ENCODE measurements around the gene LYPLAL1.

DNA sequence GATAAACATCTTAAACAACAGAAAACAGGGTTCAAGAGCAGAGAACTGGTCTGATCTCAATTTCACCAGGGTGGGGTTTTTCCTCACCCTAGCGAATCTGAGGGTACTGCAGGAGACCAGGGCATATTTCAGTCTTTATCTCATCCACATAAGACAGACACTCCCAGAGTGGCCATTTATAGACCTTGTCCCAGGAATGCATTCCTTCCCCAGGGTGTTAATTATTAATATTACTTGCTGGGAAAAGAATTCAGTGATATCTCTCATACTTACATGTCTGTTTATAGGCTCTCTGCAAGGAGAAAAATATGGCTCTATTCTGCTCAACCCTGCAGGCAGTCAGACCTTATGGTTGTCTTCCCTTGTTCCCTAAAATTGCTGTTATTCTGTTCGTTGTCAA is 84.1 kb downstream of the LYPLAL1 start:
- TF ChIP-seq, protein P1, sequence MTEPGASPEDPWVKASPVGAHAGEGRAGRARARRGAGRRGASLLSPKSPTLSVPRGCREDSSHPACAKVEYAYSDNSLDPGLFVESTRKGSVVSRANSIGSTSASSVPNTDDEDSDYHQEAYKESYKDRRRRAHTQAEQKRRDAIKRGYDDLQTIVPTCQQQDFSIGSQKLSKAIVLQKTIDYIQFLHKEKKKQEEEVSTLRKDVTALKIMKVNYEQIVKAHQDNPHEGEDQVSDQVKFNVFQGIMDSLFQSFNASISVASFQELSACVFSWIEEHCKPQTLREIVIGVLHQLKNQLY (CRISPR knock-in tag; IDR thresholded peaks at IDR 0.05): no peak
- TF ChIP-seq FOXP4 (CRISPR knock-in tag; IDR thresholded peaks at IDR 0.05) (no peak), SP1 (IDR thresholded peaks at IDR 0.05) (no peak), SP1 (CRISPR knock-in tag; IDR thresholded peaks at IDR 0.05) (no peak), TCF12 (IDR thresholded peaks at IDR 0.05) (no peak), TCF12 (CRISPR knock-in tag; IDR thresholded peaks at IDR 0.05) (no peak), MLLT10 (CRISPR knock-in tag; IDR thresholded peaks at IDR 0.05) (no peak), HOXD1 (CRISPR knock-in tag; IDR thresholded peaks at IDR 0.05) (no peak), NONO (IDR thresholded peaks at IDR 0.05) (no peak), NONO (CRISPR knock-in tag; conservative IDR thresholded peaks at IDR 0.05) (no peak)
- TF ChIP-seq, protein P2, sequence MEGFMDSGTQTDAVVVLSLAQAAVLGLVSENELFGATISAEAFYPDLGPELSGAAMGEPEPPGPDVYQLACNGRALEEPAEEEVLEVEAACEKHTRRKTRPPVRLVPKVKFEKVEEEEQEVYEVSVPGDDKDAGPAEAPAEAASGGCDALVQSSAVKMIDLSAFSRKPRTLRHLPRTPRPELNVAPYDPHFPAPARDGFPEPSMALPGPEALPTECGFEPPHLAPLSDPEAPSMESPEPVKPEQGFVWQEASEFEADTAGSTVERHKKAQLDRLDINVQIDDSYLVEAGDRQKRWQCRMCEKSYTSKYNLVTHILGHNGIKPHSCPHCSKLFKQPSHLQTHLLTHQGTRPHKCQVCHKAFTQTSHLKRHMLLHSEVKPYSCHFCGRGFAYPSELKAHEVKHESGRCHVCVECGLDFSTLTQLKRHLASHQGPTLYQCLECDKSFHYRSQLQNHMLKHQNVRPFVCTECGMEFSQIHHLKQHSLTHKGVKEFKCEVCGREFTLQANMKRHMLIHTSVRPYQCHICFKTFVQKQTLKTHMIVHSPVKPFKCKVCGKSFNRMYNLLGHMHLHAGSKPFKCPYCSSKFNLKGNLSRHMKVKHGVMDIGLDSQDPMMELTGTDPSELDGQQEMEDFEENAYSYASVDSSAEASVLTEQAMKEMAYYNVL (CRISPR knock-in tag; IDR thresholded peaks at IDR 0.05; ENCODE audit: borderline replicate concordance): no peak
